ENCODE measurements around the gene SAMD4B. TPM values are rescaled to one million over a fixed set of nuclear protein-coding genes. Genes with fewer than 3 reads are reported as not detected.
A peak's percentile ranks its signal among the peaks of the same experiment; 100 is the strongest.

Gene SAMD4B
- total and polyA plus RNA-seq, 9 of the 15 experiments (the other 6 are each of a cell fraction or from before 2014, with no cell fraction given) = 3.4 to 90.5 (median 38.0) TPM

GRCh38 chr19:39411081-39411831 lies 69.0 kb downstream of the SAMD4B start (continued):
- no peak for TF ChIP-seq ZNF324 (CRISPR knock-in tag; IDR thresholded peaks at IDR 0.05)
- TF ChIP-seq ZNF76 (CRISPR knock-in tag; IDR thresholded peaks at IDR 0.05; ENCODE audit: borderline replicate concordance) = no peak
- TF ChIP-seq ZNF347 (CRISPR knock-in tag; IDR thresholded peaks at IDR 0.05; ENCODE audit: low read depth) = no peak
- no peak for TF ChIP-seq PTTG1 (tag; IDR thresholded peaks at IDR 0.05; ENCODE audit: low read depth)
- no peak for TF ChIP-seq CBX2 (IDR thresholded peaks at IDR 0.05; ENCODE audit: insufficient read depth, low read length, poor library complexity, severe bottlenecking)
- no peak for TF ChIP-seq NFRKB (IDR thresholded peaks at IDR 0.05; ENCODE audit: low read depth)
- no peak for TF ChIP-seq THRB (CRISPR knock-in tag; conservative IDR thresholded peaks at IDR 0.05)
- 0 out of 6 replicates have a peak, but pooled peaks of 1 of the 3 experiments have one; percentile 4 for TF ChIP-seq CTCF (IDR thresholded peaks at IDR 0.05 in 2 of 3, conservative IDR thresholded peaks at IDR 0.05 in 1 of 3; ENCODE audit: insufficient read depth in 2 of 3, low read depth in 1 of 3, low read length in 3 of 3)
- TF ChIP-seq FIP1L1 (IDR thresholded peaks at IDR 0.05; ENCODE audit: low read depth, low read length, poor library complexity, severe bottlenecking) = no peak
- no peak for TF ChIP-seq SMC3 (conservative IDR thresholded peaks at IDR 0.05; ENCODE audit: insufficient read depth, low read depth, low read length)
- TF ChIP-seq SMAD4 (CRISPR knock-in tag; conservative IDR thresholded peaks at IDR 0.05) = no peak
- no peak for TF ChIP-seq PHF8 (IDR thresholded peaks at IDR 0.05; ENCODE audit: borderline replicate concordance, low read length)
- TF ChIP-seq ZNF277 (CRISPR knock-in tag; IDR thresholded peaks at IDR 0.05; ENCODE audit: borderline replicate concordance) = no peak
- TF ChIP-seq CGGBP1 (CRISPR knock-in tag; IDR thresholded peaks at IDR 0.05) = no peak
- no peak for TF ChIP-seq ZNF518B (CRISPR knock-in tag; IDR thresholded peaks at IDR 0.05)
- no peak for TF ChIP-seq ELF2 (CRISPR knock-in tag; IDR thresholded peaks at IDR 0.05)
- TF ChIP-seq BRCA1 (IDR thresholded peaks at IDR 0.05) = no peak
- TF ChIP-seq BRCA1 (CRISPR knock-in tag; IDR thresholded peaks at IDR 0.05) = no peak
- no peak for TF ChIP-seq MEF2A (IDR thresholded peaks at IDR 0.05; ENCODE audit: control insufficient read depth, low read depth, low read length)

All from K562 (cell line).